Stomach (tissue), 4 donors: ENCODE measurements around the gene CLSTN3.

ENCODE experiments used
- CTCF ChIP-seq, 7 experiments: fragments of 450-650 bp in 4 of 7; fragments of 200-600 bp in 3 of 7; sonication (generic) in 3 of 7; IDR thresholded peaks; one replicate each; pipeline ENCODE4 v1.5.1; 2016 to 2019; ENCODE audit warnings: antibody characterized with exemption in 7 of 7, control low read depth in 2 of 7, mild to moderate bottlenecking in 1 of 7
- EP300 ChIP-seq: sonication (generic); formaldehyde crosslinking; IDR thresholded peaks from one replicate; pipeline ENCODE4 v1.6.1; 2017; ENCODE audit warnings: antibody characterized with exemption
- POLR2AphosphoS5 ChIP-seq, 3 donors: sonication (generic); formaldehyde crosslinking; IDR thresholded peaks; one replicate each; pipeline ENCODE4 v1.6.1; 2016; ENCODE audit warnings: antibody characterized with exemption in 3 of 3

GRCh38 chr12:7169951-7170350 lies 39.8 kb downstream of the CLSTN3 start:
- TF ChIP-seq CTCF (IDR thresholded peaks at IDR 0.05) (no peak), POLR2AphosphoS5 (IDR thresholded peaks at IDR 0.05) (no peak), EP300 (no peak)
